Heart left ventricle (tissue), 13 donors: Measurements from ENCODE around the gene MAST3.

ENCODE experiments used
- POLR2A ChIP-seq, 2 donors: fragments of 450-650 bp; IDR thresholded peaks; one replicate each; pipeline ENCODE4 v1.6.1; 2017; ENCODE audit warnings: antibody characterized with exemption in 2 of 2, mild to moderate bottlenecking in 2 of 2, moderate library complexity in 2 of 2
- TF ChIP-seq, protein P1 (sequence below), 12 donors: fragments of 200-600 bp; sonication (generic) in 4 of 12; IDR thresholded peaks; one replicate each; pipeline versions ENCODE4 v1.5.0 to v1.8.0; 2018 to 2022; ENCODE audit warnings: antibody characterized with exemption in 12 of 12, mild to moderate bottlenecking in 5 of 12
- donor health status: ischemic (EF 13 %, LVEDD 7.1; RV severe dilation, severe dysfunction).
- donor health status: DM: no; HTN: yes; CAD: no.
- donor health status: DM: no; HTN: no; CAD: no.
- donor health status: ischemic (EF 25% LVEDD 6.9; RV normal size, moderate dysfunction).
- donor health status: ischemic (EF 25% LVEDD 5.7; RV mildly dilated, moderate dysfunction).
- donor health status: ischemic (EF 35%, LVEDD 5.7; RV mildly dilated, moderate dysfunction).
- donor health status: nonischemic (EF 11% LVEDD 7.7; RV severe dilation, severe dysfunction).
- donor health status: DM: yes; HTN: yes; CAD: no.
- donor health status: PGD.
- donor health status: ischemic (EF 29% LVEDD 5.4; RV normal size, mild dysfunction).
- donor health status: nonischemic (EF 23%, LVEDD 6.1; RV moderate dilation, normal function).

DNA sequence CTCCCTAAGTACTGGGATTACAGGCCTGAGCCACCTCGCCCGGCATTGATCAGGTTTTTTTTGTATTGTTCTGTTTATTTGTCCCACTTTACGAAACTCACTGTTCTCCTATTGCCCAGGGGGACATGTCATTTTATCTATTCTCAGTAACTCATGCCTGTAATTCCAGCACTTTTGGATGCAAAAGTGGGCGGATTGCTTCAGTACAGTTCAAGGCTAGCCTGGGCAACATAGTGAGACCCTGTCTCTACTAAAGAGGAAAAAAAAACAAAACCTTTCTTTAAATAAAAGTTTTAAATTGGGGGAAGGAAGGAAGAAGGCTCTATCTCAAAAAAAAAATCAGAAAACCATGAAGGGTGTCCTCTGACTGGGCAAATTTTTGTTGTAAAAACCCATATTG, 92.7 kb downstream of the MAST3 start:
- TF ChIP-seq, protein P1, sequence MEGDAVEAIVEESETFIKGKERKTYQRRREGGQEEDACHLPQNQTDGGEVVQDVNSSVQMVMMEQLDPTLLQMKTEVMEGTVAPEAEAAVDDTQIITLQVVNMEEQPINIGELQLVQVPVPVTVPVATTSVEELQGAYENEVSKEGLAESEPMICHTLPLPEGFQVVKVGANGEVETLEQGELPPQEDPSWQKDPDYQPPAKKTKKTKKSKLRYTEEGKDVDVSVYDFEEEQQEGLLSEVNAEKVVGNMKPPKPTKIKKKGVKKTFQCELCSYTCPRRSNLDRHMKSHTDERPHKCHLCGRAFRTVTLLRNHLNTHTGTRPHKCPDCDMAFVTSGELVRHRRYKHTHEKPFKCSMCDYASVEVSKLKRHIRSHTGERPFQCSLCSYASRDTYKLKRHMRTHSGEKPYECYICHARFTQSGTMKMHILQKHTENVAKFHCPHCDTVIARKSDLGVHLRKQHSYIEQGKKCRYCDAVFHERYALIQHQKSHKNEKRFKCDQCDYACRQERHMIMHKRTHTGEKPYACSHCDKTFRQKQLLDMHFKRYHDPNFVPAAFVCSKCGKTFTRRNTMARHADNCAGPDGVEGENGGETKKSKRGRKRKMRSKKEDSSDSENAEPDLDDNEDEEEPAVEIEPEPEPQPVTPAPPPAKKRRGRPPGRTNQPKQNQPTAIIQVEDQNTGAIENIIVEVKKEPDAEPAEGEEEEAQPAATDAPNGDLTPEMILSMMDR (IDR thresholded peaks at IDR 0.05) = no peak
- no peak for TF ChIP-seq POLR2A (IDR thresholded peaks at IDR 0.05)
